H1 (cell line): Measurements from ENCODE around the gene MKLN1. TPM values are rescaled to one million over a fixed set of nuclear protein-coding genes. Genes with fewer than 3 reads are reported as not detected.

Source experiments
- ATF2 ChIP-seq: IDR thresholded peaks from 2 replicates; pipeline ENCODE4 v1.6.1; 2012; ENCODE audit warnings: low read length, inconsistent platforms
- ATF3 ChIP-seq: IDR thresholded peaks from 2 replicates; pipeline ENCODE4 v1.6.1; 2011; ENCODE audit warnings: low read depth, mild to moderate bottlenecking, low read length; ENCODE audit not compliant: insufficient read depth
- BRCA1 ChIP-seq: IDR thresholded peaks from 2 replicates; pipeline ENCODE4 v1.6.1; 2012; ENCODE audit warnings: low read depth, low read length, improper control_type of control experiment
- CEBPB ChIP-seq: IDR thresholded peaks from 2 replicates; pipeline ENCODE4 v1.6.1; 2012; ENCODE audit warnings: low read depth, low read length
- CHD7 ChIP-seq: fragments of 300-600 bp; sonication (generic); IDR thresholded peaks from 2 replicates; pipeline ENCODE4 v1.7.1; 2012; ENCODE audit warnings: low read length, moderate library complexity, mild to moderate bottlenecking, inconsistent platforms; ENCODE audit not compliant: insufficient replicate concordance
- GABPA ChIP-seq: IDR thresholded peaks from 2 replicates; pipeline ENCODE4 v1.6.1; 2011; ENCODE audit warnings: mild to moderate bottlenecking, low read length, moderate library complexity, borderline replicate concordance; ENCODE audit not compliant: insufficient read depth
- GTF2F1 ChIP-seq: IDR thresholded peaks from 2 replicates; pipeline ENCODE4 v1.6.1; 2012; ENCODE audit warnings: low read depth, low read length, improper control_type of control experiment, borderline replicate concordance
- RXRA ChIP-seq: IDR thresholded peaks from 2 replicates; pipeline ENCODE4 v1.6.1; 2011; ENCODE audit warnings: low read depth, mild to moderate bottlenecking, low read length, moderate library complexity; ENCODE audit not compliant: insufficient read depth
- ZNF274 ChIP-seq: IDR thresholded peaks from 2 replicates; pipeline ENCODE4 v1.7.0; 2012; ENCODE audit warnings: low read length, borderline replicate concordance; ENCODE audit errors: extremely low read depth
- polyA plus RNA-seq, 7 experiments: library from polyadenylated mRNA; depleted of rRNA in 3 of 7; stranded (reverse) in 5 of 7; unstranded in 2 of 7; fragments of >200 nt in 5 of 7; fragments of 200-250 nt in 2 of 7; gene quantifications; 1 replicate in 5 of 7; 2 replicates in 1 of 7; 4 replicates in 1 of 7; pipeline versions ENCODE4 v1.2.1 to v1.2.3, GENCODE V29; 2011 to 2013; ENCODE audit warnings: missing spikeins in 2 of 7, mixed read lengths in 2 of 7
- total RNA-seq: library from RNA; stranded (reverse); fragmentation: NEBNext Ultra II Directional; extraction: Animal tissue kit (Norgen Biotek cat#: 25700); gene quantifications from 2 replicates; pipeline ENCODE4 v1.2.1, GENCODE V29; 2021

The MKLN1 gene
- total and polyA plus RNA-seq, 2 of the 8 experiments (the other 6 are each of a cell fraction or from before 2014, with no cell fraction given) = 22.3 to 50.9 TPM

GRCh38 chr7:131449373-131449902, 121.8 kb downstream of the MKLN1 start (continued):
- TF ChIP-seq CHD7 = no peak
- no peak for TF ChIP-seq CEBPB
- no peak for TF ChIP-seq ATF3
- no peak for TF ChIP-seq GTF2F1
- TF ChIP-seq ZNF274 = no peak
- TF ChIP-seq GABPA = no peak
- TF ChIP-seq BRCA1 = no peak
- TF ChIP-seq RXRA = no peak
- no peak for TF ChIP-seq ATF2
